ENCODE data around the gene EFHC2.

GRCh38 chrX:44106864-44107263, 236.6 kb downstream of the EFHC2 start:
- TF ChIP-seq CTCF (IDR thresholded peaks at IDR 0.05) = no peak
- TF ChIP-seq POLR2A (IDR thresholded peaks at IDR 0.05) = no peak
